GM21717 (cell line): ENCODE results near the gene SGPP2.

ENCODE experiments used
- ATAC-seq: cut with Tn5 transposase; IDR thresholded peaks from one replicate; pipeline ENCODE4 v1.9.1; 2021; ENCODE audit warnings: mild to moderate bottlenecking, moderate library complexity; ENCODE audit not compliant: unreplicated experiment

SGPP2 gene

GRCh38 chr2:222459983-222460382 lies 35.6 kb downstream of the SGPP2 start:
- no peak for ATAC-seq

- no peak for ATAC-seq
Measured at GRCh38 chr2:222465746-222466145, 41.4 kb downstream of the SGPP2 start.

- no peak for ATAC-seq
Measured at GRCh38 chr2:222468346-222468745, 44.0 kb downstream of the SGPP2 start.

- no peak for ATAC-seq
Measured at GRCh38 chr2:222470802-222471468, 46.6 kb downstream of the SGPP2 start.

GRCh38 chr2:222477962-222478608 lies 53.7 kb downstream of the SGPP2 start:
- no peak for ATAC-seq

- no peak for ATAC-seq
Measured at GRCh38 chr2:222479859-222480258, 55.5 kb downstream of the SGPP2 start.

- no peak for ATAC-seq
Measured at GRCh38 chr2:222480497-222480896, 56.2 kb downstream of the SGPP2 start.

- peak; percentile 61 for ATAC-seq
Measured at GRCh38 chr2:222481941-222482340, 57.6 kb downstream of the SGPP2 start.

- ATAC-seq = no peak
Measured at GRCh38 chr2:222483513-222484039, 59.2 kb downstream of the SGPP2 start.

- ATAC-seq = no peak
Measured at GRCh38 chr2:222485367-222486211, 61.2 kb downstream of the SGPP2 start.

- peak; percentile 54 for ATAC-seq
Measured at GRCh38 chr2:222490131-222490530, 65.8 kb downstream of the SGPP2 start.

GRCh38 chr2:222492683-222493082 lies 68.3 kb downstream of the SGPP2 start:
- no peak for ATAC-seq

- no peak for ATAC-seq
Measured at GRCh38 chr2:222494104-222494739, 69.9 kb downstream of the SGPP2 start.

GRCh38 chr2:222495388-222495787 lies 71.0 kb downstream of the SGPP2 start:
- no peak for ATAC-seq

GRCh38 chr2:222499226-222499625 lies 74.9 kb downstream of the SGPP2 start:
- ATAC-seq = no peak

GRCh38 chr2:222504191-222504590 lies 79.8 kb downstream of the SGPP2 start:
- ATAC-seq = peak; percentile 3

- peak; percentile 99 for ATAC-seq
Measured at GRCh38 chr2:222504719-222505118, 80.4 kb downstream of the SGPP2 start.

GRCh38 chr2:222506230-222506935 lies 82.0 kb downstream of the SGPP2 start:
- ATAC-seq = no peak

- no peak for ATAC-seq
Measured at GRCh38 chr2:222514901-222515300, 90.6 kb downstream of the SGPP2 start.

- ATAC-seq = no peak
Measured at GRCh38 chr2:222518570-222519381, 94.4 kb downstream of the SGPP2 start.
